ENCODE measurements around the gene HSPA4. TPM values are rescaled to one million over a fixed set of nuclear protein-coding genes. Genes with fewer than 3 reads are reported as not detected.
"Not testable (repeated sequence)": the region's sequence is repeated elsewhere in the genome, so short reads cannot be mapped to it uniquely, and the experiment has no call there.

The HSPA4 gene
- total RNA-seq, 1 donor from 2014 or later, result 133 TPM

- no peak for TF ChIP-seq CTCF (IDR thresholded peaks at IDR 0.05; ENCODE audit: unreplicated experiment)
- Mint-ChIP-seq H3K27ac (no peak overlapping the region), H3K4me3 (ENCODE audit: low read depth) (no peak overlapping the region), H3K4me1 (ENCODE audit: low read depth) (no peaks in the 10 kb centered on the region), H3K9me3 (ENCODE audit: low read depth) (no peaks in the 10 kb centered on the region), H3K27me3 (no peaks in the 10 kb centered on the region), H3K36me3 (ENCODE audit: insufficient read depth) (peaks cover 26% of the 10 kb centered on the region)
- no peak for DNase-seq (ENCODE audit: low spot score, unreplicated experiment)
Measured at GRCh38 chr5:133082128-133082527, 30.3 kb downstream of the HSPA4 start.

GRCh38 chr5:133083901-133084300, 32.1 kb downstream of the HSPA4 start:
- no peak for TF ChIP-seq CTCF (IDR thresholded peaks at IDR 0.05; ENCODE audit: unreplicated experiment)
- Mint-ChIP-seq H3K4me1 (ENCODE audit: low read depth) (no peaks in the 10 kb centered on the region), H3K27me3 (no peaks in the 10 kb centered on the region), H3K9me3 (ENCODE audit: low read depth) (no peaks in the 10 kb centered on the region), H3K36me3 (ENCODE audit: insufficient read depth) (peaks cover 25% of the 10 kb centered on the region), H3K27ac (no peak overlapping the region), H3K4me3 (ENCODE audit: low read depth) (no peak overlapping the region)
- no peak for DNase-seq (ENCODE audit: low spot score, unreplicated experiment)

- not testable (repeated sequence) for H3K27me3 Mint-ChIP-seq; H3K9me3 Mint-ChIP-seq (ENCODE audit: low read depth); H3K4me1 Mint-ChIP-seq (ENCODE audit: low read depth); H3K27ac Mint-ChIP-seq; DNase-seq (ENCODE audit: low spot score, unreplicated experiment); H3K4me3 Mint-ChIP-seq (ENCODE audit: low read depth)
- H3K36me3 Mint-ChIP-seq (ENCODE audit: insufficient read depth), result peaks cover 26% of the 10 kb centered on the region
Measured at GRCh38 chr5:133085171-133085570, 33.4 kb downstream of the HSPA4 start.

GRCh38 chr5:133086366-133086875, 34.6 kb downstream of the HSPA4 start:
- Mint-ChIP-seq H3K4me1 (ENCODE audit: low read depth) (no peaks in the 10 kb centered on the region), H3K9me3 (ENCODE audit: low read depth) (no peaks in the 10 kb centered on the region), H3K4me3 (ENCODE audit: low read depth) (no peak overlapping the region), H3K27me3 (no peaks in the 10 kb centered on the region), H3K36me3 (ENCODE audit: insufficient read depth) (peaks cover 31% of the 10 kb centered on the region), H3K27ac (no peak overlapping the region)
- TF ChIP-seq CTCF (IDR thresholded peaks at IDR 0.05; ENCODE audit: unreplicated experiment), result no peak
- DNase-seq (ENCODE audit: low spot score, unreplicated experiment), result no peak

- H3K36me3 Mint-ChIP-seq (ENCODE audit: insufficient read depth), result peaks cover 35% of the 10 kb centered on the region
- no peak overlapping the region for H3K27ac Mint-ChIP-seq
- no peaks in the 10 kb centered on the region for H3K9me3 Mint-ChIP-seq (ENCODE audit: low read depth)
- no peak for TF ChIP-seq CTCF (IDR thresholded peaks at IDR 0.05; ENCODE audit: unreplicated experiment)
- no peak for DNase-seq (ENCODE audit: low spot score, unreplicated experiment)
- H3K4me1 Mint-ChIP-seq (ENCODE audit: low read depth), result no peaks in the 10 kb centered on the region
- no peak overlapping the region for H3K4me3 Mint-ChIP-seq (ENCODE audit: low read depth)
- no peaks in the 10 kb centered on the region for H3K27me3 Mint-ChIP-seq
Measured at GRCh38 chr5:133088064-133088463, 36.3 kb downstream of the HSPA4 start.

- Mint-ChIP-seq H3K4me3 (ENCODE audit: low read depth) (no peak overlapping the region), H3K27ac (peak overlapping the region; percentile 21), H3K36me3 (ENCODE audit: insufficient read depth) (peaks cover 32% of the 10 kb centered on the region), H3K9me3 (ENCODE audit: low read depth) (no peaks in the 10 kb centered on the region), H3K27me3 (no peaks in the 10 kb centered on the region), H3K4me1 (ENCODE audit: low read depth) (no peaks in the 10 kb centered on the region)
- no peak for DNase-seq (ENCODE audit: low spot score, unreplicated experiment)
- TF ChIP-seq CTCF (IDR thresholded peaks at IDR 0.05; ENCODE audit: unreplicated experiment), result no peak
Measured at GRCh38 chr5:133091034-133091433, 39.2 kb downstream of the HSPA4 start.

Data from progenitor cell of endocrine pancreas (in vitro differentiated cells).